Choroid plexus epithelial cell (primary cell): ENCODE measurements around the gene EBF3.

Source experiments
- DNase-seq: peaks from one replicate; pipeline ENCODE4 v3.0.0-alpha.2; 2010; ENCODE audit warnings: low read depth
- H3K4me3 ChIP-seq: 2 replicates; pipeline ENCODE4 v1.5.1; 2011; ENCODE audit warnings: low read depth, mild to moderate bottlenecking, control low read depth, low read length, moderate library complexity
- CTCF ChIP-seq: conservative IDR thresholded peaks from 2 replicates; pipeline ENCODE4 v1.5.1; 2011; ENCODE audit warnings: low read depth, mild to moderate bottlenecking, control low read depth, inconsistent platforms, low read length, moderate library complexity

The EBF3 gene

GRCh38 chr10:129942936-129943715 is 20.9 kb downstream of the EBF3 start:
- no peak for DNase-seq
- no peak for TF ChIP-seq CTCF
- no peak overlapping the region for H3K4me3 ChIP-seq

- no peak for DNase-seq
- no peak for TF ChIP-seq CTCF
These were observed 21.7 kb downstream of the EBF3 start for GRCh38 chr10:129942391-129942790.

GRCh38 chr10:129942019-129942277 is 22.1 kb downstream of the EBF3 start:
- H3K4me3 ChIP-seq: no peak overlapping the region
- no peak for TF ChIP-seq CTCF

More at GRCh38 chr10:129942391-129942790, 21.7 kb downstream of the EBF3 start:
- no peak overlapping the region for H3K4me3 ChIP-seq

GRCh38 chr10:129941199-129942018 is 22.7 kb downstream of the EBF3 start:
- no peak for DNase-seq
- H3K4me3 ChIP-seq: no peak overlapping the region
- no peak for TF ChIP-seq CTCF

More at GRCh38 chr10:129942019-129942277, 22.1 kb downstream of the EBF3 start:
- no peak for DNase-seq

- H3K4me3 ChIP-seq: no peak overlapping the region
- DNase-seq: no peak
- TF ChIP-seq CTCF: no peak
These were observed 23.4 kb downstream of the EBF3 start for GRCh38 chr10:129940617-129941198.

- no peak for TF ChIP-seq CTCF
- no peak overlapping the region for H3K4me3 ChIP-seq
- DNase-seq: no peak
These were observed 24.4 kb downstream of the EBF3 start for GRCh38 chr10:129939416-129940275.
